Measurements from ENCODE around the gene NEDD9. TPM values are rescaled to one million over a fixed set of nuclear protein-coding genes. Genes with fewer than 3 reads are reported as not detected.

NEDD9 gene
- total RNA-seq, 5 donors from 2014 or later (not counting 1 experiment from before 2014, with no cell fraction given), result 30.8 to 55.3 (median 33.7) TPM

- peaks cover 3 to 30% of the 10 kb centered on the region in 2 donors for H3K36me3 ChIP-seq (ENCODE audit: control insufficient read depth in 2 of 2, extremely low read depth in 1 of 2, insufficient read depth in 1 of 2, low read length in 1 of 2)
- Mint-ChIP-seq H3K27me3 (no peaks in the 10 kb centered on the region), H3K27ac (no peak overlapping the region), H3K36me3 (peaks cover 54% of the 10 kb centered on the region), H3K4me3 (no peak overlapping the region), H3K9me3 (no peaks in the 10 kb centered on the region), H3K4me1 (peaks cover 17 to 61% (median 29%) of the 10 kb centered on the region in 3 donors)
- WGBS (ENCODE audit: insufficient coverage), result 96% methylated on average over 2 of the region's 3 CpGs
- no peak overlapping the region for H3K27ac ChIP-seq (ENCODE audit: low read length)
- POLR2A ChIA-PET, result no interaction called here
- no peaks in the 10 kb centered on the region for H3K27me3 ChIP-seq (replicated peaks in 1 of 2; ENCODE audit: control insufficient read depth in 2 of 2, extremely low read depth in 1 of 2, insufficient read depth in 2 of 2, low read length in 1 of 2)
- H3K4me3 ChIP-seq (ENCODE audit: control insufficient read depth in 1 of 2, extremely low read depth in 1 of 2, low read length in 1 of 2), result no peak overlapping the region
- ATAC-seq (replicated peaks in 1 of 4) (no peak), DNase-seq (no peak)
- no peaks in the 10 kb centered on the region for H3K9me3 ChIP-seq
- CTCF ChIA-PET, result interaction anchor here in 1 of 2 donors (0.9 to 1.6 kb wide), 2 partner anchors 12 to 14 kb away, joined by 3 read pairs; partner anchors contain the start of gene NEDD9
- peaks cover 8 to 18% of the 10 kb centered on the region in 2 experiments for H3K4me1 ChIP-seq (ENCODE audit: control insufficient read depth in 1 of 2, extremely low read depth in 1 of 2, insufficient read depth in 2 of 2, low read length in 2 of 2)
These were observed 14.4 kb downstream of the NEDD9 start for GRCh38 chr6:11218102-11218442.

GRCh38 chr6:11217360-11218101 lies 14.9 kb downstream of the NEDD9 start:
- WGBS (ENCODE audit: insufficient coverage), result 88% methylated on average over 3 of the region's 4 CpGs
- peaks cover 60% of the 10 kb centered on the region for H3K36me3 Mint-ChIP-seq
- no peak overlapping the region for H3K27ac Mint-ChIP-seq
- DNase-seq (no peak), ATAC-seq (replicated peaks in 1 of 4) (no peak)
- ChIA-PET CTCF (interaction anchor here in 1 of 2 donors (0.9 to 1.6 kb wide), 2 partner anchors 13 to 15 kb away, joined by 3 read pairs; partner anchors contain the start of gene NEDD9), POLR2A (interaction anchor here in 1 of 2 donors (0.5 kb wide), 1 partner anchor 50 kb away, joined by 6 read pairs; no protein-coding TSS in a partner anchor)
- H3K27ac ChIP-seq (ENCODE audit: low read length), result no peak overlapping the region
- peaks cover 3 to 34% of the 10 kb centered on the region in 2 donors for H3K36me3 ChIP-seq (ENCODE audit: control insufficient read depth in 2 of 2, extremely low read depth in 1 of 2, insufficient read depth in 1 of 2, low read length in 1 of 2)
- peaks cover 16 to 59% (median 27%) of the 10 kb centered on the region in 3 donors for H3K4me1 Mint-ChIP-seq
- H3K27me3 ChIP-seq (replicated peaks in 1 of 2; ENCODE audit: control insufficient read depth in 2 of 2, extremely low read depth in 1 of 2, insufficient read depth in 2 of 2, low read length in 1 of 2), result no peaks in the 10 kb centered on the region
- H3K9me3 Mint-ChIP-seq, result no peaks in the 10 kb centered on the region
- H3K4me1 ChIP-seq (ENCODE audit: control insufficient read depth in 1 of 2, extremely low read depth in 1 of 2, insufficient read depth in 2 of 2, low read length in 2 of 2), result peaks cover 3 to 14% of the 10 kb centered on the region in 2 experiments
- H3K4me3 Mint-ChIP-seq, result no peak overlapping the region
- H3K27me3 Mint-ChIP-seq, result no peaks in the 10 kb centered on the region
- H3K9me3 ChIP-seq, result no peaks in the 10 kb centered on the region
- no peak overlapping the region for H3K4me3 ChIP-seq (ENCODE audit: control insufficient read depth in 1 of 2, extremely low read depth in 1 of 2, low read length in 1 of 2)

- H3K36me3 Mint-ChIP-seq, result peaks cover 72% of the 10 kb centered on the region
- H3K27ac Mint-ChIP-seq, result no peak overlapping the region
- no peak for DNase-seq
- ChIA-PET CTCF (no interaction called here), POLR2A (no interaction called here)
- Histone ChIP-seq H3K27ac (ENCODE audit: low read length) (no peak overlapping the region), H3K36me3 (ENCODE audit: control insufficient read depth in 2 of 2, extremely low read depth in 1 of 2, insufficient read depth in 1 of 2, low read length in 1 of 2) (peaks cover 3 to 37% of the 10 kb centered on the region in 2 donors), H3K4me1 (ENCODE audit: control insufficient read depth in 1 of 2, extremely low read depth in 1 of 2, insufficient read depth in 2 of 2, low read length in 2 of 2) (peaks cover 11 to 17% of the 10 kb centered on the region in 2 experiments), H3K27me3 (replicated peaks in 1 of 2; ENCODE audit: control insufficient read depth in 2 of 2, extremely low read depth in 1 of 2, insufficient read depth in 2 of 2, low read length in 1 of 2) (no peaks in the 10 kb centered on the region), H3K9me3 (no peaks in the 10 kb centered on the region), H3K4me3 (ENCODE audit: control insufficient read depth in 1 of 2, extremely low read depth in 1 of 2, low read length in 1 of 2) (no peak overlapping the region)
- ATAC-seq (replicated peaks in 1 of 4), result no peak
- no peak overlapping the region for H3K4me3 Mint-ChIP-seq
- 100% methylated on average over 1 of the region's 7 CpGs for WGBS (ENCODE audit: insufficient coverage)
- H3K4me1 Mint-ChIP-seq, result peaks cover 28 to 62% (median 34%) of the 10 kb centered on the region in 3 donors
- no peaks in the 10 kb centered on the region for H3K27me3 Mint-ChIP-seq
- no peaks in the 10 kb centered on the region for H3K9me3 Mint-ChIP-seq
These were observed 16.7 kb downstream of the NEDD9 start for GRCh38 chr6:11215773-11216172.

- H3K27me3 ChIP-seq (replicated peaks in 1 of 2; ENCODE audit: control insufficient read depth in 2 of 2, extremely low read depth in 1 of 2, insufficient read depth in 2 of 2, low read length in 1 of 2), result no peaks in the 10 kb centered on the region
- H3K4me3 ChIP-seq (ENCODE audit: control insufficient read depth in 1 of 2, extremely low read depth in 1 of 2, low read length in 1 of 2), result no peak overlapping the region
- ChIA-PET POLR2A (no interaction called here), CTCF (no interaction called here)
- no peak overlapping the region for H3K4me3 Mint-ChIP-seq
- H3K36me3 Mint-ChIP-seq, result peaks cover 63% of the 10 kb centered on the region
- 95% methylated on average over 9 of the region's 9 CpGs for WGBS (ENCODE audit: insufficient coverage)
- no peaks in the 10 kb centered on the region for H3K27me3 Mint-ChIP-seq
- no peaks in the 10 kb centered on the region for H3K9me3 Mint-ChIP-seq
- H3K4me1 ChIP-seq (ENCODE audit: control insufficient read depth in 1 of 2, extremely low read depth in 1 of 2, insufficient read depth in 2 of 2, low read length in 2 of 2), result peaks cover 17 to 20% of the 10 kb centered on the region in 2 experiments
- H3K27ac ChIP-seq (ENCODE audit: low read length), result no peak overlapping the region
- H3K27ac Mint-ChIP-seq, result no peak overlapping the region
- H3K36me3 ChIP-seq (ENCODE audit: control insufficient read depth in 2 of 2, extremely low read depth in 1 of 2, insufficient read depth in 1 of 2, low read length in 1 of 2), result peaks cover 3 to 37% of the 10 kb centered on the region in 2 donors
- peaks cover 28 to 56% (median 36%) of the 10 kb centered on the region in 3 donors for H3K4me1 Mint-ChIP-seq
- ATAC-seq (replicated peaks in 1 of 4), result no peak
- DNase-seq, result no peak
- H3K9me3 ChIP-seq, result no peaks in the 10 kb centered on the region
These were observed 17.6 kb downstream of the NEDD9 start for GRCh38 chr6:11214901-11215300.

DNA sequence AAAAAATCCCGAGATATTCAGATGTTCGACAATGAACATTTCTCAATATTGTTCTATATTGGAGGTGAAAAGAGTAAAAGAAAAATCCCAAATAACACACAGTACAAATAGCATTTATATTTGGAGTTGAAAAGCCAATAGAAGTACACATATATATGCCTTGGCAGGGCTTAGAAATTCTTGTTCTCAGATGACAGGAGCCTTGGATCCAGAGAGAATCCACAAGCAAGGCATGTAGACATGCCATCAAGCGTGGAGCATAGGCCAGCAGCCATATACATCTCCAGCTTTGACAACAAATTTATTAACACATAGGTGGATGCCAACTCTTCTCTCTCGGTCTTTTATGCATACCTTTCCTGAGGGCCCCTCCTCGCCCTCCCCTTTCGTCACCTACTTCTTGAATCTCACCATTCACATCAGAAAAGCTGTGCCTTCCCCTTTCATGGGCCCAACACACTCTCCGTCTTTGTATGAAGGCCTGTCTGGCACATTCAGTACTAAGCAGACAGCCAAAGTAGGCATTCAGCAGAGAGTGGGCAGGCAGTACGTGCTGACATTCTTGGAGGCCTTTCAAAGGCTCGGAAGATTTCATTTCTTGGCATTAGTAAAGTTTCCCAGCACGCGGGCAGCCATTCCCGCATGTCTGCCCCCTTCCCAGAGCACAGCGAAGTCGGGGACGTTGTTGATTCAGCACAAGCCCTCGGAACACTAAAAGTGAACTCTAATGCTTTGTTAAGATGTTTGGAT lies 18.2 kb downstream of the NEDD9 start:
- POLR2A ChIA-PET, result interaction anchor here in 1 of 2 donors (1.6 kb wide), 1 partner anchor 15 kb away, joined by 4 read pairs; no protein-coding TSS in a partner anchor
- WGBS (ENCODE audit: insufficient coverage), result 97% methylated on average over 13 of the region's 16 CpGs
- no peak overlapping the region for H3K4me3 Mint-ChIP-seq
- no peaks in the 10 kb centered on the region for H3K9me3 Mint-ChIP-seq
- DNase-seq (no peak), ATAC-seq (replicated peaks in 1 of 4) (no peak)
- Histone ChIP-seq H3K27me3 (replicated peaks in 1 of 2; ENCODE audit: control insufficient read depth in 2 of 2, extremely low read depth in 1 of 2, insufficient read depth in 2 of 2, low read length in 1 of 2) (no peaks in the 10 kb centered on the region), H3K4me3 (ENCODE audit: control insufficient read depth in 1 of 2, extremely low read depth in 1 of 2, low read length in 1 of 2) (no peak overlapping the region), H3K27ac (ENCODE audit: low read length) (no peak overlapping the region), H3K4me1 (ENCODE audit: control insufficient read depth in 1 of 2, extremely low read depth in 1 of 2, insufficient read depth in 2 of 2, low read length in 2 of 2) (peaks cover 17 to 23% of the 10 kb centered on the region in 2 experiments), H3K9me3 (no peaks in the 10 kb centered on the region), H3K36me3 (ENCODE audit: control insufficient read depth in 2 of 2, extremely low read depth in 1 of 2, insufficient read depth in 1 of 2, low read length in 1 of 2) (peaks cover 3 to 37% of the 10 kb centered on the region in 2 donors)
- peaks cover 34 to 56% (median 35%) of the 10 kb centered on the region in 3 donors for H3K4me1 Mint-ChIP-seq
- H3K27ac Mint-ChIP-seq, result no peak overlapping the region
- no peaks in the 10 kb centered on the region for H3K27me3 Mint-ChIP-seq
- CTCF ChIA-PET, result interaction anchor here in 1 of 2 donors (0.6 kb wide), 1 partner anchor 283 kb away, joined by 3 read pairs; no protein-coding TSS in a partner anchor
- H3K36me3 Mint-ChIP-seq, result peaks cover 63% of the 10 kb centered on the region

GRCh38 chr6:11213422-11214021 lies 18.9 kb downstream of the NEDD9 start:
- ChIA-PET CTCF (interaction anchor here in 1 of 2 donors (0.6 kb wide), 1 partner anchor 283 kb away, joined by 3 read pairs; no protein-coding TSS in a partner anchor), POLR2A (interaction anchor here in 1 of 2 donors (1.6 kb wide), 1 partner anchor 15 kb away, joined by 4 read pairs; no protein-coding TSS in a partner anchor)
- Histone ChIP-seq H3K9me3 (no peaks in the 10 kb centered on the region), H3K36me3 (ENCODE audit: control insufficient read depth in 2 of 2, extremely low read depth in 1 of 2, insufficient read depth in 1 of 2, low read length in 1 of 2) (peaks cover 3 to 36% of the 10 kb centered on the region in 2 donors), H3K4me3 (ENCODE audit: control insufficient read depth in 1 of 2, extremely low read depth in 1 of 2, low read length in 1 of 2) (no peak overlapping the region), H3K27ac (ENCODE audit: low read length) (no peak overlapping the region), H3K4me1 (ENCODE audit: control insufficient read depth in 1 of 2, extremely low read depth in 1 of 2, insufficient read depth in 2 of 2, low read length in 2 of 2) (peaks cover 13 to 24% of the 10 kb centered on the region in 2 experiments), H3K27me3 (replicated peaks in 1 of 2; ENCODE audit: control insufficient read depth in 2 of 2, extremely low read depth in 1 of 2, insufficient read depth in 2 of 2, low read length in 1 of 2) (no peaks in the 10 kb centered on the region)
- Mint-ChIP-seq H3K4me1 (peaks cover 34 to 52% (median 35%) of the 10 kb centered on the region in 3 donors), H3K27me3 (no peaks in the 10 kb centered on the region), H3K36me3 (peaks cover 58% of the 10 kb centered on the region), H3K9me3 (no peaks in the 10 kb centered on the region), H3K4me3 (no peak overlapping the region), H3K27ac (no peak overlapping the region)
- DNase-seq (no peak), ATAC-seq (replicated peaks in 1 of 4) (no peak)
- WGBS (ENCODE audit: insufficient coverage), result 97% methylated on average over 6 of the region's 12 CpGs
